RKO (cell line): ENCODE data around the gene CCL18.
"Not testable (repeated sequence)": the region's sequence is repeated elsewhere in the genome, so short reads cannot be mapped to it uniquely, and the experiment has no call there.

Experiments
- DNase-seq: peaks from one replicate; pipeline ENCODE4 v3.0.0-alpha.2; 2016; ENCODE audit warnings: low spot score

The CCL18 gene

DNA sequence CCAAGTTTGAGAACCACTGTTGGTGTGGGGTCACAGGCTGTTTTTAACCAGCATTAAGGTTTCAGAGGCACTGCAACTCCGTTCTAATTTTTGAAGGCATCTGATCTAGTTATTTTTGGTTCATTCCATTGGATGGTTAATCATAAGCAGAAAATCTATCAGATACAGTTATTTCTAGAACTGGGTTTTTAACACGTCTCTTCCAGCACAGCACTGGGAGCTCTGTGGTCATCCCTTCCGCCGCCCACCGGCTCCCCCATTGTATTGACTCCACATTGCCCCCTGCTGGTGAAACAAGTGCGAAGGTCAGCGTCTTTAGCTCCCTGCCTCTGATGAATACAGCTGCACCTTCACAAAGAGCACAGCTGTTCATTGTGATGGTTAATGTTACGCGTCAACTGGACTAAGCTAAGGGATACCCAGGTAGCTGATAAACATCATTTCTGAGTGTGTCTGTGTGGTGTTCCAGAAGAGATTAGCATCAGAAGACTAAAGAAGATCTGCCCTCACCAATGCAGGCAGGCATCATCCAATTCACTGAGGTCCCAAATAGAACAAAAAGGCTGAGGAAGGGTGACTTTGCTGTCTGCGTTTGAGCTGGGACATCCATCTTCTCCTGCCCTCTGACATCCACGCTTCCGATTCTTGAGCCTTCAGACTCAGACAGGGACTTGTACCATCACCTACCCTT is 8.5 kb downstream of the CCL18 start:
- DNase-seq, result no peak

DNA sequence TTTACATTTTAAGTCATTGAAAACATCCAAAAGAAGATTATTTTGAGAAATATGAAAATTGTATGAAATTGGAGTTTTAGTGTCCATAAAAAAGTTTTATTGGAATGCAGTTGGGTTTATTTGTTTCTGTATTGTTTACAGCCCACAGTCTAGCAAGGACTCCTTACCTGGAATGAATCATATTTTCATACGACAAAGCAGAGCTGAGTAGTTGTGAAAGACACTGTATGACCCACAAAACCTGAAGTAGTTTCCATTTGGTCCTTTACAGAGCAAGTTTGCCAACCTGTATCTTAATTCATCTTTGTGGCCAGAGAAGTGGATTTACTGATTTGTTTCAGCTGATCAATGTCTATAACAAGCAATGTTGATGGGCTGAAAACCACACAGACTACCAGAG is 10.3 kb downstream of the CCL18 start:
- no peak for DNase-seq

GRCh38 chr17:36081681-36082471 is 17.8 kb downstream of the CCL18 start:
- not testable (repeated sequence) for DNase-seq

GRCh38 chr17:36082482-36083120 is 18.5 kb downstream of the CCL18 start:
- DNase-seq, result not testable (repeated sequence)

DNA sequence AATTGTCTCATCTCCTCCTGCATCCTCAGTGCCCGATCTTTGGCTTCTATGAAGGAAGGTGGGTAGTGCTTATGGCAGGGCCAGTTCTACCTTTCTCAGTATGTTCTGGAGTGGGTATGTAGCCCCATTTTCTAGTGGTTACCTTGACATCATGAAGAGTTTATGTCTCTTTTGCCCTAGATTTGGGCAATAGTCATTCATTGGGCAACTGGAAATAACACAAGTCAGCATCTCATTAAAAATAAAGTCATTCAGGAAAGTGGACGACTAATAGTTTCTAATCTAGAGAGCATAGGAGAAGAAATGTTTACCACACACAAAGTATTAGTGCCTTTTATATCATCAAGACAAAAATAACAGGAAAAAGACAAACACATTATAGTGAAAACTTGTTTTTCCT is 19.6 kb downstream of the CCL18 start:
- DNase-seq, result not testable (repeated sequence)

- no peak for DNase-seq
Observed at GRCh38 chr17:36085765-36086164, 21.7 kb downstream of the CCL18 start.

GRCh38 chr17:36086791-36087190 is 22.7 kb downstream of the CCL18 start:
- no peak for DNase-seq

GRCh38 chr17:36087471-36087870 is 23.4 kb downstream of the CCL18 start:
- DNase-seq, result not testable (repeated sequence)

DNA sequence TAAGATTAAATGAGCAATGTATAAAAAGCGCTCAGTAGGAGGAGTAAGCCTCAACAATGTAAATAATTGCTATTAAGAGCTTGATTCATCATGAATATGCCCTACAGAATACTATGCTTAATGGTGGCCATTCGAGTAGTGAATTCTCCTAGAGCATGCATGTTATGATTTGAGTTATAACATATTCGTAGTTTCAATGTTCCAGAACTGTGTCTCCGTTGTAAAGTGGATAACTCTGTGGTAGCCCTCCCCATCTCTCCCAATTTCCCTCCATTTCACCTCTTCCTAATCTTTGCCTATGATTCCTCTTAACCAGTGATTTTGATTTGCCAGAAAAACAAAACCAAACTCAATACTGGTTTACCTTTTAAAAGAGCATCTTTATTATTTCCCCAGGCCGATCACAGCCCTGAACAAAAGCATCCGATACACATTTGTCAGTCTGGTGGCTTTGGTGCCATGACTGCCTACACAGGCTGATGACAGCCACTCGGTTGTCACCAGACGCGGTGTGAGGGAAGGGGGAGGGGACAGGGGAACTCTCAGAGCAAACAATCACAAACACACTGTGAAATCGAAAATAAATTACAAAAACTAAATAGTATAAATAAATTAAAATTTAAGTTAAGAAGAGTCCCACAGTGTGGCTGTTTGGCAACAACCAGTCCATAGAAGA is 24.0 kb downstream of the CCL18 start:
- DNase-seq, result not testable (repeated sequence)

GRCh38 chr17:36088670-36089338 is 24.7 kb downstream of the CCL18 start:
- DNase-seq, result no peak

GRCh38 chr17:36089339-36089865 is 25.3 kb downstream of the CCL18 start:
- DNase-seq, result no peak

DNA sequence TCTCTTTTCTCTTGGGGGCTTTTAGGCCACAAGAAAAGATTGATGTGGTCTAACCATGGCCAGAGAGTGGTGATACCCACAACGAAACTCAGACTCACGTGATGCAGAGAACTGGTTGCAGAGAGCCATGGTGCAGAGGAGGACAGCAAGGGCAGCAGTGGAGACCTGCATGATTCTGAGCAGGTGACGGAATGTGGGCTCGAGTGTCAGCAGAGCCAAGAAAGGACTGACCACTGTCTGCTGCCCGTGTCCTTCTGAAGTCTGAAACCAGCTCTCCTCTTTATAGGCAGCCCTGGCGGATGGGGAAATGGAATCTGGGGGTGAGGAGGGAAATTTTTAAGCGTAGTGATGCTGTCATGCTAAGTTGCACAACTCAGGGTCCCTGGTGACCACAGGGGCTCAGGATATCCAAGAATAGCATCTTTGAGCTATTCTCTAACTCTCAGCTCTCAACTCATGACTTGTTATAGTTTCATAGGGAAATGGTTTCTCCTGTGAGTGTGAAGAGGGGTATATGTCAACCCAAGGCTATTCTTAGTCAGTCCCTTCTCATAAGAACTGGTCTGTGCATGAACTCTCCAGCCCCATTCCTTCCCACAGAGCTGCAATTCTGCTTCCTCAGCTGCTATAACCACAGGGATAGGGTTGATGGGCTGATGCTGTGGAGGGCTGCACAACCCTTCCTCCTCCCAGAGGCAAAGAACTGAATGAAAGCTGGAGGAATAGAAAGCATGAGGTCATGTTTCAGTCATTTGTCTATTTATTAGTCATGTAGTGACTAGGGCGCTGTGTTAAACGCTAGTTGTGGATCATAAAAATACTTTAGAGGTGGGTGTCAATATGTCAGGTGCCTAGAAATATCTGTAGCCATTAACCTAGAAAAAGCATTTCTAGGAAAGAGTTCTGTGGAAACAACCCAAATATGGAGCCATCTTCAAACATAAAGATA is 26.1 kb downstream of the CCL18 start, which contains the start of gene CCL3:
TSS of gene CCL3 (minus strand) at position 256 of the 949 bp plus-strand sequence. CDS start at position 171, 85 bp downstream.
- DNase-seq, result peak; percentile 34

DNA sequence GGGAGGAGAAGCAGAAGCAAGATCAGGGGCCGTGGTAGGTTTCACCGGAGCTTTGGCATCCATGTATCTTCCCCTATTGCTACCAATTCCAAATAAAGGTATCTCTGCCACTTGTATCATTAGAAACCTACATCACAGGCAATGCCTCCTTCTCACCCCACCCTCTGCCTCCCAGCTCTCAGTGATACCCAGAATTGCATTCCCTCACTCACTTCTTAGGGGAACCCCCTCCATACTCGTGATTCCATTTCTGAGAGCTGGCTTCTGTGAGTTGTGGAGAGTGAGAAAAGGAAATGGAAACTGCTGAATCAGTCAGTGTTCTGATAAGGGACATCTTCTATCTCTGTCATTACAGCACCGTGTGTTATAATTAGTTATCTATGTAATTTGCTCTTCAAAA is 28.2 kb downstream of the CCL18 start:
- DNase-seq, result no peak

DNA sequence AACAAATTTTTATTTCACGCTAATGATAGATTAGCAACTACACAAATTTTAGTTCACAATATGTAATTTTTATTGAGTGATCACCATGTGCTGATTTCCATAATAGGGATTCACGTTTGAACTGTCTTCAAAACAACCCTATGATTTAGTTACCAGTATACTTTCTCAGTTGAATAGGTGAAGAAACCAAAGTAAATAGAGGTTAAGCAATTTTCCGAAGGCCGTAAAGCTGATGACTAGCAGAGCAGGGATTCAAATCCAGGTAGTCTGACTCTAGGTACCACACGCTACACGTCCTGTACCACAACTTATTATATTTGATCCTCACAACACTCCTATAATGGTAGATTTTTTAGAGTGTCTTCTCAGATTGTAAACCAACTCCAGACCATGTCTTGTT is 28.6 kb downstream of the CCL18 start:
- not testable (repeated sequence) for DNase-seq

DNA sequence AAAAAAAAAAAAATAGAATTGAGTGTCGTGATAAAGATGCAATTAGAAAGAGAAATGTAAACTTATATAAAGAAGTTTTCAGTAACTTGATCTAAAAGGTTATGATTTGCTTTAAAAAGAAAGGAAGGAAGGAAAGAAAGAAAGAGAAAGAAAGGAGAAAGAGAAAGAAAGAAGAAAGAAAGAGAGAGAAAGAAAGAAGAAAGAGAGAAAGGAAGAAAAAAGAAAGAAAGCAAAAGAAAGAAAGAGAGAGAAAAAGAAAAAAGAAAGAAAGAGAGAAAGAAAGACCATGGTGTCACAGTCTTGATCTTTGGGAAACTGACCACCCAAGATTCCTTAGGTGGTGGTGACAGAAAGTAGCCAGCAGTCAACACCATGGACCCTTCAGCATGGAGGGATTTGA is 30.2 kb downstream of the CCL18 start:
- no peak for DNase-seq

DNA sequence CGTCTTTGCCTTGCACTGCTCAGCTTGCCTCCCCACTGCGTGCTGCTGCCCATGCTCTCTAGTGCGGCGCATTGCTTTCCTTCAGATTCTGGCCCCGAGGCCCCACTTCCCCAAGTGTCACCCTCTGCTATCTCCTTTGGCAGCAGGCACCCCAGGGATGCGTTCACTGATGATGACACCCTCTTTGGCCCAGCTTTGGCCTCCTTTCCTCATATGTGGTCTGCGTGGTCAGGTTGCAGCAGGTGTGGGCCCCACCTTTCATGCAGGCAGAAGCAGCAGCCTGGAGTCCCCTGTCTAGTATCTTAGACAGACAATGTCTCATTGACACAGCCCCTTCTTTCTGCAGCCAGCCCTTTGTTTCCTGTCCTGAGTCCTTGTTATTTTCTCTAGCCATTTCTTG is 30.7 kb downstream of the CCL18 start:
- DNase-seq, result no peak

GRCh38 chr17:36095992-36096391 is 31.9 kb downstream of the CCL18 start:
- no peak for DNase-seq

DNA sequence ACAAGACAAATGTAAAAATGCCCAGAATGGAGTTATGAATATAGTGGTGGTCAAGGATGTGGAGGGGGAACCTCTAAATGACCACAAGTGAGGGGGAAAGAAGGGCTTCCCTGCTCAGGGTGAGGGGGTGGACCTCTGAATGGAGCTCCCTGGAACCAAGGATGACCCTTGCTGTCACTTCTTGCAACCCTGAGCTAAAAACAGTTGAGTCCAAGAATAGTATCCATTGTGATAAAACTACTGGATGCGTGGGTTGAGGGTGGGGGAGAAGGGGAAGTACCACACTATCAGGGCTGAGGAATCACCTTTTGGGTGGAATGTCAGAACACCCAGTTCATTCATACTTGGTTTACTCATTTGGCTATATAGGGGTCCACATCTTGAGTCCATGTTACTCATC is 34.9 kb downstream of the CCL18 start:
- DNase-seq, result not testable (repeated sequence)

DNA sequence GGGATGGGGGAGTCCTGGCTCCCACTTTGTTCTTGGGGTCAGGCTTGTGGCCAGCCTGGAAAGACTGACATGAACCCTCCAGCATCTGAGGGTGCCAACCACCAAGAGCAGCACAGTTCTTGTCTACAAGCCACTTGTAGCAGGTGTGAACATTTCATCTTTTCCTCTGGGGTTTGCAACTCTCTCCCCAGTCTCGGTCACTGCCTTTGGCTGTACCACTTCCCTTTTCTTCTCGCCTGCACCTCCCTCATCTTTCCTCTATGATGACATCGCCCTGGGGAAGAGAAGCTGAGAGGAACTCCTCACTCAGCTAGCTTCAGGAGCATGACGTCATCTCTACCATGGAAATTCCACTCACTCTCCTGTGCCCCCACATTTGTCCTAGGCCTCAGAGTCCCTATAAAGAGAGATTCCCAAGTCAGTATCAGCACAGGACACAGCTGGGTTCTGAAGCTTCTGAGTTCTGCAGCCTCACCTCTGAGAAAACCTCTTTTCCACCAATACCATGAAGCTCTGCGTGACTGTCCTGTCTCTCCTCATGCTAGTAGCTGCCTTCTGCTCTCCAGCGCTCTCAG is 39.4 kb downstream of the CCL18 start, which contains the start of gene CCL4:
TSS of gene CCL4 (plus strand) at position 427 of the 575 bp plus-strand sequence. CDS start at position 506, 79 bp downstream.
- not testable (repeated sequence) for DNase-seq

GRCh38 chr17:36104246-36104645 is 40.2 kb downstream of the CCL18 start:
- DNase-seq, result not testable (repeated sequence)
